Astrocyte (in vitro differentiated cells and primary cell): ENCODE results near the gene PEPD. TPM values are rescaled to one million over a fixed set of nuclear protein-coding genes. Genes with fewer than 3 reads are reported as not detected.

Experiments
- DNase-seq: peaks from one replicate; pipeline ENCODE4 v3.0.0-alpha.2; 2010; ENCODE audit warnings: low read depth
- FAIRE-seq: peaks from 2 replicates; lab custom pipeline; 2011; peaks lifted over from hg19 to GRCh38; lab: Jason Lieb, UNC
- H2AFZ ChIP-seq: 2 replicates; pipeline ENCODE4 v1.6.0; 2012; ENCODE audit warnings: low read depth, low read length, inconsistent platforms
- H3K27ac ChIP-seq: 2 replicates; pipeline ENCODE4 v1.5.1; 2011; ENCODE audit warnings: low read depth, low read length, inconsistent platforms
- H3K27me3 ChIP-seq: 2 replicates; pipeline ENCODE4 v1.6.0; 2011; ENCODE audit warnings: low read length, inconsistent platforms; ENCODE audit not compliant: insufficient read depth
- H3K36me3 ChIP-seq: 2 replicates; pipeline ENCODE4 v1.5.1; 2011; ENCODE audit warnings: low read length, inconsistent platforms; ENCODE audit not compliant: insufficient read depth
- H3K4me1 ChIP-seq: 2 replicates; pipeline ENCODE4 v1.5.1; 2011; ENCODE audit warnings: low read length, inconsistent platforms; ENCODE audit not compliant: insufficient read depth
- H3K4me2 ChIP-seq: 2 replicates; pipeline ENCODE4 v1.6.0; 2012; ENCODE audit warnings: low read length, inconsistent platforms
- H3K4me3 ChIP-seq: 2 replicates; pipeline ENCODE4 v1.5.1; 2011; ENCODE audit warnings: low read depth, mild to moderate bottlenecking, low read length, inconsistent platforms; ENCODE audit not compliant: insufficient read depth
- H3K79me2 ChIP-seq: 2 replicates; pipeline ENCODE4 v1.6.0; 2012; ENCODE audit warnings: mild to moderate bottlenecking, low read length, inconsistent platforms; ENCODE audit not compliant: insufficient read depth
- H3K9ac ChIP-seq: 2 replicates; pipeline ENCODE4 v1.6.0; 2012; ENCODE audit warnings: mild to moderate bottlenecking, low read length, inconsistent platforms
- H3K9me3 ChIP-seq: 2 replicates; pipeline ENCODE4 v1.5.1; 2012; ENCODE audit warnings: low read depth, mild to moderate bottlenecking, low read length, inconsistent platforms; ENCODE audit not compliant: insufficient read depth
- H4K20me1 ChIP-seq: 2 replicates; pipeline ENCODE4 v1.6.0; 2012; ENCODE audit warnings: low read length, inconsistent platforms; ENCODE audit not compliant: insufficient read depth
- H3K27ac Mint-ChIP-seq: one replicate; pipeline ENCODE4 v1.8.0; 2021; ENCODE audit warnings: mild to moderate bottlenecking, mixed read lengths; ENCODE audit not compliant: unreplicated experiment
- H3K27me3 Mint-ChIP-seq: one replicate; pipeline ENCODE4 v1.8.0; 2021; ENCODE audit warnings: low read depth, mixed read lengths; ENCODE audit not compliant: unreplicated experiment
- H3K36me3 Mint-ChIP-seq: one replicate; pipeline ENCODE4 v1.8.0; 2021; ENCODE audit warnings: low read depth, mixed read lengths; ENCODE audit not compliant: unreplicated experiment
- H3K4me1 Mint-ChIP-seq: one replicate; pipeline ENCODE4 v1.8.0; 2021; ENCODE audit warnings: low read depth, mixed read lengths; ENCODE audit not compliant: unreplicated experiment
- H3K4me3 Mint-ChIP-seq: one replicate; pipeline ENCODE4 v1.8.0; 2021; ENCODE audit warnings: mild to moderate bottlenecking, moderate library complexity, mixed read lengths; ENCODE audit not compliant: unreplicated experiment
- H3K9me3 Mint-ChIP-seq: one replicate; pipeline ENCODE4 v1.8.0; 2021; ENCODE audit warnings: mild to moderate bottlenecking, mixed read lengths; ENCODE audit not compliant: unreplicated experiment
- CTCF ChIP-seq: IDR thresholded peaks from 2 replicates; pipeline ENCODE4 v1.5.1; 2011; ENCODE audit warnings: low read depth, mild to moderate bottlenecking, inconsistent platforms, low read length, moderate library complexity; ENCODE audit not compliant: insufficient read depth
- EZH2 ChIP-seq: IDR thresholded peaks from 2 replicates; pipeline ENCODE4 v1.6.1; 2012; ENCODE audit warnings: mild to moderate bottlenecking, low read length, inconsistent platforms; ENCODE audit not compliant: insufficient read depth
- total RNA-seq: library from RNA; stranded (reverse); gene quantifications from 2 replicates; pipeline ENCODE4 v1.2.1, GENCODE V29; 2021

The PEPD gene
- total RNA-seq, 1 donor from 2014 or later, result 37.9 TPM

GRCh38 chr19:33530842-33531241 is 9.3 kb upstream of the PEPD start:
- no peak for FAIRE-seq
- no peaks in the 10 kb centered on the region for H4K20me1 ChIP-seq
- H3K27ac ChIP-seq, result no peak overlapping the region
- Mint-ChIP-seq H3K4me3 (no peak overlapping the region), H3K36me3 (no peaks in the 10 kb centered on the region), H3K27me3 (peaks cover 39% of the 10 kb centered on the region), H3K27ac (no peak overlapping the region), H3K9me3 (no peaks in the 10 kb centered on the region), H3K4me1 (peaks cover 4% of the 10 kb centered on the region)
- no peaks in the 10 kb centered on the region for H3K9me3 ChIP-seq
- H3K4me3 ChIP-seq, result no peak overlapping the region
- no peak overlapping the region for H3K9ac ChIP-seq
- H3K79me2 ChIP-seq, result no peaks in the 10 kb centered on the region
- peaks cover 12% of the 10 kb centered on the region for H3K27me3 ChIP-seq
- TF ChIP-seq CTCF, result no peak
- no peak for TF ChIP-seq EZH2
- H3K4me2 ChIP-seq, result no peak overlapping the region
- no peaks in the 10 kb centered on the region for H3K4me1 ChIP-seq
- no peak overlapping the region for H2AFZ ChIP-seq
- DNase-seq, result no peak
- H3K36me3 ChIP-seq, result no peaks in the 10 kb centered on the region

- no peak overlapping the region for H2AFZ ChIP-seq
- no peaks in the 10 kb centered on the region for H3K79me2 ChIP-seq
- no peak overlapping the region for H3K27ac ChIP-seq
- no peaks in the 10 kb centered on the region for H3K4me1 ChIP-seq
- peaks cover 3% of the 10 kb centered on the region for H3K4me1 Mint-ChIP-seq
- no peaks in the 10 kb centered on the region for H3K36me3 ChIP-seq
- FAIRE-seq, result no peak
- H3K9ac ChIP-seq, result no peak overlapping the region
- H3K9me3 ChIP-seq, result no peaks in the 10 kb centered on the region
- peaks cover 12% of the 10 kb centered on the region for H3K27me3 ChIP-seq
- no peak for DNase-seq
- no peaks in the 10 kb centered on the region for H3K9me3 Mint-ChIP-seq
- H3K27me3 Mint-ChIP-seq, result peaks cover 44% of the 10 kb centered on the region
- H3K4me2 ChIP-seq, result no peak overlapping the region
- H3K4me3 Mint-ChIP-seq, result no peak overlapping the region
- no peaks in the 10 kb centered on the region for H4K20me1 ChIP-seq
- no peak overlapping the region for H3K27ac Mint-ChIP-seq
- no peaks in the 10 kb centered on the region for H3K36me3 Mint-ChIP-seq
- H3K4me3 ChIP-seq, result no peak overlapping the region
- TF ChIP-seq EZH2 (no peak), CTCF (no peak)
These were observed 8.7 kb upstream of the PEPD start for GRCh38 chr19:33530296-33530695.

GRCh38 chr19:33529094-33529676 is 7.6 kb upstream of the PEPD start:
- H3K9me3 Mint-ChIP-seq, result no peaks in the 10 kb centered on the region
- Histone ChIP-seq H3K79me2 (no peaks in the 10 kb centered on the region), H2AFZ (no peak overlapping the region), H3K4me1 (no peaks in the 10 kb centered on the region), H3K4me2 (no peak overlapping the region), H3K36me3 (no peaks in the 10 kb centered on the region), H4K20me1 (no peaks in the 10 kb centered on the region), H3K9me3 (no peaks in the 10 kb centered on the region), H3K27ac (no peak overlapping the region), H3K27me3 (peaks cover 11% of the 10 kb centered on the region), H3K4me3 (no peak overlapping the region), H3K9ac (no peak overlapping the region)
- H3K36me3 Mint-ChIP-seq, result no peaks in the 10 kb centered on the region
- TF ChIP-seq EZH2, result no peak
- no peak for TF ChIP-seq CTCF
- no peaks in the 10 kb centered on the region for H3K4me1 Mint-ChIP-seq
- peaks cover 53% of the 10 kb centered on the region for H3K27me3 Mint-ChIP-seq
- FAIRE-seq (no peak), DNase-seq (no peak)
- no peak overlapping the region for H3K4me3 Mint-ChIP-seq
- H3K27ac Mint-ChIP-seq, result no peak overlapping the region
